ENCODE measurements around the gene GOLGA2. TPM values are rescaled to one million over a fixed set of nuclear protein-coding genes. Genes with fewer than 3 reads are reported as not detected.

The GOLGA2 gene
- total and polyA plus RNA-seq, 2 of the 4 experiments (the other 2 are of a cell fraction), result 118 to 146 TPM

DNA sequence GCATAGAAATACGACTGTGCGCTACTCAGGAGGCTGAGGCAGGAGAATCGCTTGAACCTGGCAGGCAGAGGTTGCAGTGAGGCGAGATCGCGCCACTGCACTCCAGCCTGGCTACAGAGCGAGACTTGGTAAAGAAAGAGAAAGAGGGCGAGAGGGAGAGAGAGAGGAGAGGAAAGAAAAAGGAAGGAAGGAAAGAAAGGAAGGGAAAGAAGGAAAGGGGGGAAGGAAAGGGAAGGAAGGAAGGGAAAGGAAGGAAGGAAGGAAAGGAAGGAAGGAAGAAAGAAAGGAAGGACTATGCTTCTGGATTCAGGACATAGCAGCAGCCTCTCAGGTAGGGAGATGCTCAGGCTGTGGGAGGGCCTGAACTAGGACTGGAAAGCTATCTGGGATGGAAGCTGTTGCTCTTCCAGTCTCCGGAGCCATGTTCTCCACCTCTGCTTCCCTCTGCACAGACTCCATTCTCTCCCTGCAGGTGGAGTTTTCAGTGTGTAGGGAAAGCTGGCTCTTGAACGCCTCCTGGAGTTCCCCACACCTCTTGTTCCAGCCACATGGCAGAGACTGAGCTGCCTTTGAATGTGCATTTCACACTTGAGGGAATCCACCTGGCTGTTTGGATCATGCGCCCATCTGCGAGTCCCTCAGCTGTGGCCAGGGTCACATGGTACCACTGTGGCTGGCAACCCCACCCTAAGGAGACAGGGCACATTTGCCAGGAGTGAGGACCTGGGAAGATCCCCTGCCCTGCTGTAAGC, 9.4 kb upstream of the GOLGA2 start:
- no peak overlapping the region for H2BK5ac ChIP-seq (ENCODE audit: low read depth, low read length, poor library complexity, severe bottlenecking)
- in situ Hi-C loops (cut with MboI; ENCODE audit: low sequenced_read_pairs), result no loop called here
- no peak overlapping the region for H2AFZ ChIP-seq (replicated peaks; ENCODE audit: low read length, poor library complexity)
- DNase-seq (no peak), ATAC-seq (ENCODE audit: low read depth) (no peak)
- no peak overlapping the region for H2BK20ac ChIP-seq (ENCODE audit: low read depth, low read length)
- peaks cover 10% of the 10 kb centered on the region for H3K9me1 ChIP-seq (ENCODE audit: insufficient read depth, low read length)
- WGBS, 2 experiments (ENCODE audit: extremely low coverage in 2 of 2, insufficient read length in 1 of 2), result 100% methylated on average over 7 of the region's 12 CpGs; no CpG with 5 or more reads in 1 of the 2 experiments
- TF ChIP-seq NFE2L2 (IDR thresholded peaks at IDR 0.05; ENCODE audit: low read depth, low read length), result no peak
- TF ChIP-seq RCOR1 (IDR thresholded peaks at IDR 0.05; ENCODE audit: insufficient replicate concordance, low read length), result no peak
- TF ChIP-seq SMC3 (IDR thresholded peaks at IDR 0.05; ENCODE audit: low read depth, low read length), result no peak
- TF ChIP-seq CHD1 (IDR thresholded peaks at IDR 0.05; ENCODE audit: low read depth, low read length), result no peak
- TF ChIP-seq RAD21 (IDR thresholded peaks at IDR 0.05; ENCODE audit: low read length), result no peak
- TF ChIP-seq FOS (IDR thresholded peaks at IDR 0.05; ENCODE audit: low read depth, low read length), result no peak
- TF ChIP-seq MAFK (IDR thresholded peaks at IDR 0.05; ENCODE audit: low read depth, low read length), result no peak
- TF ChIP-seq, protein P1, sequence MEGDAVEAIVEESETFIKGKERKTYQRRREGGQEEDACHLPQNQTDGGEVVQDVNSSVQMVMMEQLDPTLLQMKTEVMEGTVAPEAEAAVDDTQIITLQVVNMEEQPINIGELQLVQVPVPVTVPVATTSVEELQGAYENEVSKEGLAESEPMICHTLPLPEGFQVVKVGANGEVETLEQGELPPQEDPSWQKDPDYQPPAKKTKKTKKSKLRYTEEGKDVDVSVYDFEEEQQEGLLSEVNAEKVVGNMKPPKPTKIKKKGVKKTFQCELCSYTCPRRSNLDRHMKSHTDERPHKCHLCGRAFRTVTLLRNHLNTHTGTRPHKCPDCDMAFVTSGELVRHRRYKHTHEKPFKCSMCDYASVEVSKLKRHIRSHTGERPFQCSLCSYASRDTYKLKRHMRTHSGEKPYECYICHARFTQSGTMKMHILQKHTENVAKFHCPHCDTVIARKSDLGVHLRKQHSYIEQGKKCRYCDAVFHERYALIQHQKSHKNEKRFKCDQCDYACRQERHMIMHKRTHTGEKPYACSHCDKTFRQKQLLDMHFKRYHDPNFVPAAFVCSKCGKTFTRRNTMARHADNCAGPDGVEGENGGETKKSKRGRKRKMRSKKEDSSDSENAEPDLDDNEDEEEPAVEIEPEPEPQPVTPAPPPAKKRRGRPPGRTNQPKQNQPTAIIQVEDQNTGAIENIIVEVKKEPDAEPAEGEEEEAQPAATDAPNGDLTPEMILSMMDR (conservative IDR thresholded peaks at IDR 0.05; ENCODE audit: low read depth, low read length), result no peak
- no peak for TF ChIP-seq MXI1 (IDR thresholded peaks at IDR 0.05; ENCODE audit: borderline replicate concordance, low read depth, low read length)
- H3K23ac ChIP-seq (ENCODE audit: low read depth, low read length), result no peak overlapping the region; the same call in 1 of the 2 replicates
- no peak overlapping the region for H2BK120ac ChIP-seq (ENCODE audit: low read depth, low read length)
- H3K9me3 ChIP-seq (ENCODE audit: control insufficient read depth, insufficient read depth, low read length), result no peaks in the 10 kb centered on the region
- no peak overlapping the region for H4K91ac ChIP-seq (ENCODE audit: insufficient read depth, low read depth, low read length)
- no peak overlapping the region for H3K14ac ChIP-seq (replicated peaks; ENCODE audit: low read depth, low read length)
- H3K4me3 ChIP-seq (ENCODE audit: insufficient read depth, low read depth, low read length), result no peak overlapping the region
- H3K27me3 ChIP-seq (ENCODE audit: control insufficient read depth, insufficient read depth, low read length), result no peaks in the 10 kb centered on the region
- H2BK15ac ChIP-seq (ENCODE audit: low read depth, low read length), result no peak overlapping the region
- H3K36me3 ChIP-seq (ENCODE audit: control insufficient read depth, insufficient read depth, low read length), result peaks cover 27% of the 10 kb centered on the region
- POLR2A ChIA-PET (ENCODE audit: unreplicated experiment), result no interaction called here
- peak overlapping the region; percentile 55 for H2AK9ac ChIP-seq (replicated peaks; ENCODE audit: low read depth, low read length, poor library complexity)
- H3K56ac ChIP-seq (ENCODE audit: extremely low read depth, insufficient read depth, low read length), result no peak overlapping the region
- no TSS peak for BruUV-seq (replicated peaks)
- no peaks in the 10 kb centered on the region for H4K20me1 ChIP-seq (ENCODE audit: insufficient read depth, low read length)
- H2AK5ac ChIP-seq (ENCODE audit: low read depth, low read length), result no peak overlapping the region
- H3K9ac ChIP-seq (ENCODE audit: low read depth, low read length), result no peak overlapping the region
- H3K4ac ChIP-seq (ENCODE audit: low read depth, low read length), result no peak overlapping the region
- H3K4me1 ChIP-seq (ENCODE audit: control insufficient read depth, insufficient read depth, low read length), result no peaks in the 10 kb centered on the region
- intact Hi-C loops (cut with micrococcal nuclease), result no loop called here
- H3K4me2 ChIP-seq (ENCODE audit: low read depth, low read length), result no peak overlapping the region
- H3K18ac ChIP-seq (ENCODE audit: low read depth, low read length), result no peak overlapping the region
- H4K5ac ChIP-seq (ENCODE audit: low read depth, low read length), result no peak overlapping the region
- dilution Hi-C loops (cut with HindIII; ENCODE audit: low sequenced_read_pairs, unreplicated experiment), result no loop called here
- H3K79me1 ChIP-seq (ENCODE audit: low read depth in 1 of 2, low read length in 2 of 2), result peaks cover 5 to 20% of the 10 kb centered on the region in 2 experiments; a peak in 2 of 4 replicates
- H3K27ac ChIP-seq (ENCODE audit: insufficient read depth, low read length), result no peak overlapping the region
- CTCF ChIA-PET, result no interaction called here
- H4K8ac ChIP-seq (ENCODE audit: low read depth in 2 of 2, low read length in 2 of 2), result no peak overlapping the region
